GM18508 (cell line): Measurements from ENCODE around the gene AP1G1.
"Not testable (repeated sequence)": the region's sequence is repeated elsewhere in the genome, so short reads cannot be mapped to it uniquely, and the experiment has no call there.

Source experiments
- ATAC-seq: cut with Tn5 transposase; IDR thresholded peaks from one replicate; pipeline ENCODE4 v1.9.1; 2021; ENCODE audit warnings: moderate number of reproducible peaks; ENCODE audit not compliant: insufficient read depth, unreplicated experiment

The AP1G1 gene

GRCh38 chr16:71811261-71811803, 2.7 kb upstream of the AP1G1 start:
- no peak for ATAC-seq

- ATAC-seq: not testable (repeated sequence)
These were observed 1.5 kb upstream of the AP1G1 start for GRCh38 chr16:71810155-71810530.

- peak; percentile 25 for ATAC-seq
These were observed 585 bp downstream of the AP1G1 start for GRCh38 chr16:71807905-71808592.

GRCh38 chr16:71803305-71803690, 5.3 kb downstream of the AP1G1 start:
- ATAC-seq: no peak

GRCh38 chr16:71796501-71797097, 12.0 kb downstream of the AP1G1 start:
- no peak for ATAC-seq

GRCh38 chr16:71794943-71795342, 13.7 kb downstream of the AP1G1 start:
- no peak for ATAC-seq

- no peak for ATAC-seq
These were observed 14.6 kb downstream of the AP1G1 start for GRCh38 chr16:71794018-71794417.

GRCh38 chr16:71792176-71792575, 16.5 kb downstream of the AP1G1 start:
- no peak for ATAC-seq

- ATAC-seq: not testable (repeated sequence)
These were observed 18.3 kb downstream of the AP1G1 start for GRCh38 chr16:71790329-71790728.

GRCh38 chr16:71789136-71789535, 19.5 kb downstream of the AP1G1 start:
- no peak for ATAC-seq

- no peak for ATAC-seq
These were observed 20.1 kb downstream of the AP1G1 start for GRCh38 chr16:71788578-71788977.

GRCh38 chr16:71785143-71785542, 23.5 kb downstream of the AP1G1 start:
- not testable (repeated sequence) for ATAC-seq

- ATAC-seq: no peak
These were observed 24.5 kb downstream of the AP1G1 start for GRCh38 chr16:71784093-71784492.

GRCh38 chr16:71781741-71782140, 26.9 kb downstream of the AP1G1 start:
- ATAC-seq: no peak

GRCh38 chr16:71780521-71781089, 28.0 kb downstream of the AP1G1 start:
- no peak for ATAC-seq

GRCh38 chr16:71778780-71779179, 29.9 kb downstream of the AP1G1 start:
- no peak for ATAC-seq

GRCh38 chr16:71777329-71777728, 31.3 kb downstream of the AP1G1 start:
- no peak for ATAC-seq

GRCh38 chr16:71775949-71776348, 32.7 kb downstream of the AP1G1 start:
- no peak for ATAC-seq

- ATAC-seq: no peak
These were observed 37.1 kb downstream of the AP1G1 start for GRCh38 chr16:71771571-71771970.

GRCh38 chr16:71769222-71769621, 39.4 kb downstream of the AP1G1 start:
- no peak for ATAC-seq

- ATAC-seq: no peak
These were observed 41.4 kb downstream of the AP1G1 start for GRCh38 chr16:71767060-71767900.
